ENCODE data around the gene TMEM94. TPM values are rescaled to one million over a fixed set of nuclear protein-coding genes. Genes with fewer than 3 reads are reported as not detected.

TMEM94 gene
- total and polyA plus RNA-seq, 2 of the 13 experiments (the other 11 are each of a cell fraction or from before 2014, with no cell fraction given), result 32.6 to 134 TPM

- TF ChIP-seq CBFB (CRISPR knock-in tag; IDR thresholded peaks at IDR 0.05) (peak; percentile 64; the same call in 1 of the 2 replicates), SP5 (CRISPR knock-in tag; IDR thresholded peaks at IDR 0.05; ENCODE audit: borderline replicate concordance, low read depth) (no peak; the same call in none of the 2 replicates), ZNF280D (CRISPR knock-in tag; IDR thresholded peaks at IDR 0.05) (0 out of 2 replicates have a peak, but pooled peaks have one; percentile 49), PBX3 (CRISPR knock-in tag; IDR thresholded peaks at IDR 0.05; ENCODE audit: borderline replicate concordance) (no peak), ZNF484 (CRISPR knock-in tag; IDR thresholded peaks at IDR 0.05; ENCODE audit: borderline replicate concordance, low read depth) (no peak), ZFX (CRISPR knock-in tag; IDR thresholded peaks at IDR 0.05; ENCODE audit: low read depth) (peak; percentile 68), PHF21A (CRISPR knock-in tag; IDR thresholded peaks at IDR 0.05) (peak; percentile 74; the same call in 1 of the 2 replicates), ZNF720 (CRISPR knock-in tag; IDR thresholded peaks at IDR 0.05) (no peak), ZNF503 (CRISPR knock-in tag; IDR thresholded peaks at IDR 0.05) (no peak; the same call in none of the 2 replicates), ZFP36L1 (CRISPR knock-in tag; IDR thresholded peaks at IDR 0.05) (0 out of 2 replicates have a peak, but pooled peaks have one; percentile 56), JUND (CRISPR knock-in tag; IDR thresholded peaks at IDR 0.05) (no peak), BRD4 (CRISPR knock-in tag; IDR thresholded peaks at IDR 0.05) (no peak), RBM39 (IDR thresholded peaks at IDR 0.05; ENCODE audit: low read depth, low read length, poor library complexity, severe bottlenecking) (peak; percentile 47), PRMT3 (CRISPR knock-in tag; IDR thresholded peaks at IDR 0.05; ENCODE audit: borderline replicate concordance, low read depth) (peak; percentile 81; the same call in 1 of the 2 replicates), HCFC1 (IDR thresholded peaks at IDR 0.05; ENCODE audit: low read depth, low read length) (no peak), FOSL1 (CRISPR knock-in tag; IDR thresholded peaks at IDR 0.05; ENCODE audit: borderline replicate concordance) (no peak), ZNF260 (CRISPR knock-in tag; IDR thresholded peaks at IDR 0.05; ENCODE audit: borderline replicate concordance, low read depth) (no peak), ZNF747 (CRISPR knock-in tag; IDR thresholded peaks at IDR 0.05; ENCODE audit: borderline replicate concordance) (no peak), RAD21 (CRISPR knock-in tag; IDR thresholded peaks at IDR 0.05) (peak; percentile 87), ZNF337 (CRISPR knock-in tag; IDR thresholded peaks at IDR 0.05; ENCODE audit: borderline replicate concordance, low read depth) (no peak), ZNF629 (CRISPR knock-in tag; conservative IDR thresholded peaks at IDR 0.05) (peak; percentile 32; the same call in 1 of the 2 replicates), ZNF75D (CRISPR knock-in tag; IDR thresholded peaks at IDR 0.05; ENCODE audit: borderline replicate concordance) (no peak), ZKSCAN1 (IDR thresholded peaks at IDR 0.05; ENCODE audit: low read length) (0 out of 2 replicates have a peak, but pooled peaks have one; percentile 15), MTF1 (CRISPR knock-in tag; IDR thresholded peaks at IDR 0.05) (no peak)
Measured at GRCh38 chr17:75524970-75525805, 68.8 kb downstream of the TMEM94 start, which contains the start of gene LLGL2 (continued).

Data from HepG2 (cell line).